BE2C (cell line): ENCODE data around the gene PPP1R12C.
A peak's percentile ranks its signal among the peaks of the same experiment; 100 is the strongest.

Experiments
- DNase-seq: peaks from one replicate; pipeline ENCODE4 v3.0.0-alpha.2; 2020
- H3K27me3 ChIP-seq: fragments of 250-450 bp; sonication (Bioruptor Pico); 2 replicates; pipeline ENCODE4 v1.5.1; 2020; ENCODE audit warnings: mild to moderate bottlenecking
- H3K36me3 ChIP-seq: fragments of 250-450 bp; sonication (Bioruptor Pico); 2 replicates; pipeline ENCODE4 v1.5.1; 2020; ENCODE audit warnings: mild to moderate bottlenecking
- H3K4me1 ChIP-seq: fragments of 250-450 bp; sonication (Bioruptor Pico); 2 replicates; pipeline ENCODE4 v1.5.1; 2020
- H3K4me3 ChIP-seq: 2 replicates; pipeline ENCODE4 v1.5.1; 2011; ENCODE audit warnings: low read depth, low read length
- H3K9me3 ChIP-seq: fragments of 250-450 bp; sonication (Bioruptor Pico); 2 replicates; pipeline ENCODE4 v1.5.1; 2020
- CTCF ChIP-seq: IDR thresholded peaks from 2 replicates; pipeline ENCODE4 v1.5.1; 2012; ENCODE audit warnings: mild to moderate bottlenecking, low read depth, low read length

PPP1R12C gene

GRCh38 chr19:55085923-55086715, 31.3 kb downstream of the PPP1R12C start:
- DNase-seq, result no peak
- Histone ChIP-seq H3K27me3 (peaks cover 55% of the 10 kb centered on the region), H3K36me3 (peaks cover 3% of the 10 kb centered on the region; the same call in 1 of the 2 replicates), H3K4me3 (peak overlapping the region; percentile 53), H3K4me1 (no peaks in the 10 kb centered on the region), H3K9me3 (peaks cover 9% of the 10 kb centered on the region; the same call in 1 of the 2 replicates)
- TF ChIP-seq CTCF, result no peak

- no peaks in the 10 kb centered on the region for H3K4me1 ChIP-seq
- no peak for DNase-seq
- no peaks in the 10 kb centered on the region for H3K36me3 ChIP-seq
- peaks cover 70% of the 10 kb centered on the region for H3K27me3 ChIP-seq
- H3K9me3 ChIP-seq, result peaks cover 9% of the 10 kb centered on the region; the same call in 1 of the 2 replicates
- no peak for TF ChIP-seq CTCF
- no peak overlapping the region for H3K4me3 ChIP-seq
These were observed 33.0 kb downstream of the PPP1R12C start for GRCh38 chr19:55084416-55084815.

DNA sequence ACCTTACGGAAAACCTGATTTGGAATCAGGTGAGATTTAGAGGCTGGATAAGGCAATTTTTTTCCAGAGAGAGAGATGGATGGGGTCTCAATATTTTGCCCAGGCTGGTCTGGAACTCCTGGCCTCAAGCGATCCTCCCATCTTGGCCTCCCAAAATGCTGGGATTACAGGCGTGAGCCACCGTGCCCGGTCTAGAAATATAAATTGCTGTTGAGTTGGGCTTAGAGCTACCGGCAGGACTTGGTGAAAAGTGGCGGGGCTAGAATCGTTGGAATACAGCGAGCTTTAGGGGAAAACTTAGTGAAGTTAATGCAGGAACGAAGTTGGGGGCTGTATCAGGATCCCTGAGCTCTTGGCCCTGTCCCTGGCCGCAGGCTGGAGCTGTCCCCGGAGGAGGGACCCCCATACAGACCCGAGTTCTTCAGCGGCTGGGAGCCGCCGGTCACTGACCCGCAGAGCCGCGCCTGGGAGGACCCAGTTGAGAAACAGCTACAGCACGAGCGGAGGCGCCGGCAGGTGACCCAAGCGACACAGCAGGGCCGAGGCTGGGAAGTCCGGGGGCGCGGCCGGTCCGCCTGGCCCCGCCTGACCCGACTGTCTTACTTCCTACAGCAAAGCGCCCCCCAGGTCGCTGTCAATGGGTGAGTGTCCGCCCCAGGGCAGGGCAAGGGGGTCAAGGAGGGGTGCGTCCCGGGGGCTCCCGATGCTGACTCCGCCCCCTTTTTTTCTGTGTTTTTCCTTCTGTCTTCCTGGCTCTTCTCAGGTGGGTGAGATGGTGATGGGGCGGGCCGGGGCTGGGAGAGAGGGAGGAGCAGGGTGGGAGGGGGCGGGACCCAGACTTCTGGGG, 34.2 kb downstream of the PPP1R12C start:
- no peak for DNase-seq
- Histone ChIP-seq H3K9me3 (peaks cover 9% of the 10 kb centered on the region; the same call in 1 of the 2 replicates), H3K4me1 (no peaks in the 10 kb centered on the region), H3K27me3 (peaks cover 69% of the 10 kb centered on the region), H3K4me3 (no peak overlapping the region), H3K36me3 (no peaks in the 10 kb centered on the region)
- TF ChIP-seq CTCF, result no peak

DNA sequence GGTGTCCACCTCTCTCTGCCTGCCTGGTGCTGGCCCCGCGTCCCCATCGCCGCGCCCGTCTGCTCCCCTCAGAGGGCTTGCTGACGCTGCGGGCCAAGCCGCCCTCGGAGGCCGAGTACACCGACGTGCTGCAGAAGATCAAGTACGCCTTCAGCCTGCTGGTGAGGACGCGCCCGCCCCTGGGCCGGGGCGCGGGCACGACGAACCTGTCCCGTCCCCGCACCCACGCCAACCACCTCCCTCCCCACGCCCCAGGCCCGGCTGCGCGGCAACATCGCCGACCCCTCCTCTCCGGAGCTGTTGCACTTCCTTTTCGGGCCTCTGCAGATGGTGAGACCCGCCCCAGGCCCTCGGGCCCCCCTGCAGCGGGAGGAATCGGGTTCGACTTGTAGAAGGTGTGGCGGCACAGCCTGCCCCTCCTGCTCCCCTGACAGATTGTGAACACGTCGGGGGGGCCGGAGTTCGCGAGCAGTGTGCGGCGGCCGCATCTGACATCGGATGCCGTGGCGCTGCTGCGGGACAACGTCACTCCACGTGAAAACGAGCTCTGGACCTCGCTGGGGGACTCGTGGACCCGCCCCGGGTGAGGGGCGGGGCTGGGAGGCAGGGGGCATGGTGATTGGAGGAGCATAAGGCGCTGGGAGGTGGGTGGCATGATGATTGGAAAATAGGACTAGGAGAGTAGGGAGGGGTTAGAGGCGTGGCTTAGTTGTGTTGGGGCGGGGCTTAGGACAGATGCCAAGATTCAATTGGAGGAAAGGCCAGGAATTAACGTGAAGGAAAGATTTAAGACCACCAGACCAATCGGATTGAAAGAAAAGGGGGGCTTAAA, 35.2 kb downstream of the PPP1R12C start:
- H3K27me3 ChIP-seq, result peaks cover 68% of the 10 kb centered on the region
- H3K4me3 ChIP-seq, result no peak overlapping the region
- H3K9me3 ChIP-seq, result peaks cover 9% of the 10 kb centered on the region; the same call in 1 of the 2 replicates
- peak; percentile 65 for DNase-seq
- H3K36me3 ChIP-seq, result no peaks in the 10 kb centered on the region
- no peaks in the 10 kb centered on the region for H3K4me1 ChIP-seq
- TF ChIP-seq CTCF, result no peak

DNA sequence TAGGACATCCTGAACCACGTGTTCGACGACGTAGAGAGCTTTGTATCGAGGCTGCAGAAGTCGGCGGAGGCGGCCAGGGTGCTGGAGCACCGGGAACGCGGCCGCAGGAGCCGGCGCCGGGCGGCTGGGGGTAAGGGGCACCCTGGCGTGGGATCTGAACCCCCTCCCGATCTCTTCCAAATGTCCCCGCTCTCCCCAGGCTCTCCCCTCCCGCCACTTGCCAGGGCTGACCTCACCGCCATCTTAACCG, 35.7 kb downstream of the PPP1R12C start:
- no peak for TF ChIP-seq CTCF
- H3K4me3 ChIP-seq, result no peak overlapping the region
- H3K4me1 ChIP-seq, result no peaks in the 10 kb centered on the region
- peaks cover 9% of the 10 kb centered on the region; the same call in 1 of the 2 replicates for H3K9me3 ChIP-seq
- H3K36me3 ChIP-seq, result no peaks in the 10 kb centered on the region
- no peak for DNase-seq
- H3K27me3 ChIP-seq, result peaks cover 70% of the 10 kb centered on the region
